Skeletal muscle satellite cell (primary cell): ENCODE measurements around the gene FBF1.
"Not testable (repeated sequence)": the region's sequence is repeated elsewhere in the genome, so short reads cannot be mapped to it uniquely, and the experiment has no call there.

Experiments used
- H3K27me3 ChIP-seq: 2 replicates; pipeline ENCODE4 v1.7.0; 2013; ENCODE audit warnings: low read length; ENCODE audit not compliant: control insufficient read depth, insufficient read depth
- H3K36me3 ChIP-seq: 2 replicates; pipeline ENCODE4 v1.7.0; 2013; ENCODE audit warnings: mild to moderate bottlenecking, control low read depth, low read length; ENCODE audit not compliant: insufficient read depth
- H3K4me1 ChIP-seq: 2 replicates; pipeline ENCODE4 v1.7.0; 2013; ENCODE audit warnings: low read length; ENCODE audit not compliant: control insufficient read depth, insufficient read depth
- H3K4me2 ChIP-seq: 2 replicates; pipeline ENCODE4 v1.7.0; 2013; ENCODE audit warnings: mild to moderate bottlenecking, low read length
- H3K4me3 ChIP-seq: 2 replicates; pipeline ENCODE4 v1.7.0; 2013; ENCODE audit warnings: low read length
- H3K9ac ChIP-seq: 2 replicates; pipeline ENCODE4 v1.7.0; 2013; ENCODE audit warnings: mild to moderate bottlenecking, low read depth, low read length, moderate library complexity
- H3K9me3 ChIP-seq: replicated peaks from 2 replicates; pipeline ENCODE4 v1.7.0; 2013; ENCODE audit warnings: mild to moderate bottlenecking, control low read depth, low read length

Gene FBF1

GRCh38 chr17:75876190-75876937 is 64.5 kb downstream of the FBF1 start:
- peak overlapping the region; percentile 67 for H3K9ac ChIP-seq
- peak overlapping the region; percentile 84 for H3K4me2 ChIP-seq
- no peaks in the 10 kb centered on the region for H3K36me3 ChIP-seq
- no peaks in the 10 kb centered on the region for H3K9me3 ChIP-seq
- H3K4me3 ChIP-seq: peak overlapping the region; percentile 68
- H3K4me1 ChIP-seq: peaks cover 52% of the 10 kb centered on the region
- H3K27me3 ChIP-seq: peaks cover 2% of the 10 kb centered on the region

- Histone ChIP-seq H3K4me2 (peak overlapping the region; percentile 84), H3K4me3 (no peak overlapping the region), H3K4me1 (peaks cover 52% of the 10 kb centered on the region), H3K9me3 (no peaks in the 10 kb centered on the region), H3K36me3 (no peaks in the 10 kb centered on the region), H3K27me3 (peaks cover 2% of the 10 kb centered on the region), H3K9ac (peak overlapping the region; percentile 44)
Measured at GRCh38 chr17:75875940-75876189, 65.0 kb downstream of the FBF1 start.

- Histone ChIP-seq H3K36me3 (no peaks in the 10 kb centered on the region), H3K4me3 (no peak overlapping the region), H3K9me3 (no peaks in the 10 kb centered on the region), H3K27me3 (peaks cover 2% of the 10 kb centered on the region), H3K4me1 (peaks cover 52% of the 10 kb centered on the region), H3K9ac (peak overlapping the region; percentile 44), H3K4me2 (peak overlapping the region; percentile 84)
Measured at GRCh38 chr17:75875182-75875939, 65.5 kb downstream of the FBF1 start.

- H3K4me1 ChIP-seq: peaks cover 57% of the 10 kb centered on the region
Measured at GRCh38 chr17:75874323-75875181, 66.3 kb downstream of the FBF1 start.

GRCh38 chr17:75873587-75874322 is 67.1 kb downstream of the FBF1 start:
- H3K9ac ChIP-seq: no peak overlapping the region
- no peaks in the 10 kb centered on the region for H3K9me3 ChIP-seq
- peaks cover 62% of the 10 kb centered on the region for H3K4me1 ChIP-seq
- H3K4me3 ChIP-seq: no peak overlapping the region
- no peaks in the 10 kb centered on the region for H3K36me3 ChIP-seq
- no peaks in the 10 kb centered on the region for H3K27me3 ChIP-seq
- no peak overlapping the region for H3K4me2 ChIP-seq

More at GRCh38 chr17:75874323-75875181, 66.3 kb downstream of the FBF1 start:
- Histone ChIP-seq H3K27me3 (no peaks in the 10 kb centered on the region), H3K9me3 (no peaks in the 10 kb centered on the region), H3K4me3 (no peak overlapping the region), H3K9ac (no peak overlapping the region), H3K4me2 (no peak overlapping the region), H3K36me3 (no peaks in the 10 kb centered on the region)

- Histone ChIP-seq H3K4me3 (peak overlapping the region; percentile 19), H3K27me3 (no peaks in the 10 kb centered on the region), H3K4me1 (peaks cover 52% of the 10 kb centered on the region), H3K9ac (peak overlapping the region; percentile 58), H3K36me3 (no peaks in the 10 kb centered on the region), H3K9me3 (no peaks in the 10 kb centered on the region), H3K4me2 (peak overlapping the region; percentile 62)
Measured at GRCh38 chr17:75872434-75873351, 68.1 kb downstream of the FBF1 start.

- H3K9me3 ChIP-seq, H3K4me2 ChIP-seq, H3K9ac ChIP-seq, H3K4me3 ChIP-seq, H3K27me3 ChIP-seq, H3K36me3 ChIP-seq: not testable (repeated sequence)
- H3K4me1 ChIP-seq: peaks cover 28% of the 10 kb centered on the region
Measured at GRCh38 chr17:75870228-75870627, 70.6 kb downstream of the FBF1 start.

GRCh38 chr17:75869282-75870141 is 71.3 kb downstream of the FBF1 start:
- Histone ChIP-seq H3K9me3 (no peaks in the 10 kb centered on the region), H3K9ac (peak overlapping the region; percentile 6), H3K27me3 (no peaks in the 10 kb centered on the region), H3K4me3 (no peak overlapping the region), H3K4me2 (peak overlapping the region; percentile 38), H3K4me1 (peaks cover 28% of the 10 kb centered on the region), H3K36me3 (no peaks in the 10 kb centered on the region)

GRCh38 chr17:75868730-75869281 is 72.0 kb downstream of the FBF1 start:
- peaks cover 33% of the 10 kb centered on the region for H3K4me1 ChIP-seq
- not testable (repeated sequence) for H3K9me3 ChIP-seq, H3K36me3 ChIP-seq, H3K4me3 ChIP-seq, H3K27me3 ChIP-seq, H3K9ac ChIP-seq
- H3K4me2 ChIP-seq: peak overlapping the region; percentile 38
